Left ventricle myocardium inferior (tissue), 1 donor: ENCODE results near the gene ATF7. TPM values are rescaled to one million over a fixed set of nuclear protein-coding genes. Genes with fewer than 3 reads are reported as not detected.
A peak's percentile ranks its signal among the peaks of the same experiment; 100 is the strongest.

Experiments
- DNase-seq: peaks from one replicate; pipeline ENCODE4 v3.0.0-alpha.2; 2020
- H3K27ac ChIP-seq: fragments of 200-600 bp; replicated peaks from 2 replicates; pipeline ENCODE4 v1.8.0; 2021
- H3K27me3 ChIP-seq: fragments of 200-600 bp; 2 replicates; pipeline ENCODE4 v1.8.0; 2021; ENCODE audit warnings: low read depth
- H3K36me3 ChIP-seq: fragments of 200-600 bp; 2 replicates; pipeline ENCODE4 v1.8.0; 2021
- H3K4me1 ChIP-seq: fragments of 200-600 bp; 2 replicates; pipeline ENCODE4 v1.8.0; 2021
- H3K4me3 ChIP-seq: fragments of 200-600 bp; 2 replicates; pipeline ENCODE4 v1.8.0; 2021; ENCODE audit warnings: mild to moderate bottlenecking, moderate library complexity
- H3K9me3 ChIP-seq: fragments of 200-600 bp; replicated peaks from 2 replicates; pipeline ENCODE4 v1.8.0; 2021
- CTCF ChIP-seq: fragments of 200-600 bp; IDR thresholded peaks from 2 replicates; pipeline ENCODE4 v1.8.0; 2021; ENCODE audit warnings: antibody characterized with exemption, mild to moderate bottlenecking, borderline replicate concordance
- intact Hi-C: fragments of 100-400 bp; cut with micrococcal nuclease; formaldehyde crosslinking; loops from one replicate; pipeline ENCODE4 v1.11.0; 2022
- total RNA-seq: library from RNA; stranded (reverse); fragmentation: NEBNext Ultra II Directional; extraction: Animal tissue kit (Norgen Biotek cat#: 25700); gene quantifications from one replicate; pipeline ENCODE4 v1.2.1, GENCODE V29; 2021
- donor health status: DM: no; HTN: yes; CAD: no; lungs with severe emphysema.

Gene ATF7
- total RNA-seq, 1 donor from 2014 or later: 29.8 TPM

DNA sequence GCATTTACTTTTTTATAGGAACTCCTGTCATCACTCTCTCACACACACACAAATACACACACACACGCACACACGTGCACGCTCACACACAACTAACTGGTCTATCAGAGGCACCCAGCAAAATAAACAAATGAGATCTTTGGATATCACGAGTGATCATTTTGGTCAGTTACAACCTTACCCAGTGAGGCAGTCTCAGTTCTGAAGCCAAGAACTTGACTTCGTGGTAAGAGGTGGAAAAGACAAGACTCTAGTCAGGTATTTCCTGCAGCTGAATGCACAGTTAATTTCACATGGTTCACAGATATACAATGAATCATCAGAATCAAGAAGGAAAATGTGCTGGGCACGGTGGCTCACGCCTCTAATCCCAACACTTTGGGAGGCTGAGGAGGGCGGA is 39.4 kb downstream of the ATF7 start:
- intact Hi-C loops: no loop called here
- Histone ChIP-seq H3K27me3 (no peaks in the 10 kb centered on the region), H3K4me3 (no peak overlapping the region), H3K4me1 (peaks cover 58% of the 10 kb centered on the region), H3K27ac (no peak overlapping the region), H3K36me3 (no peaks in the 10 kb centered on the region), H3K9me3 (no peaks in the 10 kb centered on the region)
- no peak for TF ChIP-seq CTCF
- no peak for DNase-seq

DNA sequence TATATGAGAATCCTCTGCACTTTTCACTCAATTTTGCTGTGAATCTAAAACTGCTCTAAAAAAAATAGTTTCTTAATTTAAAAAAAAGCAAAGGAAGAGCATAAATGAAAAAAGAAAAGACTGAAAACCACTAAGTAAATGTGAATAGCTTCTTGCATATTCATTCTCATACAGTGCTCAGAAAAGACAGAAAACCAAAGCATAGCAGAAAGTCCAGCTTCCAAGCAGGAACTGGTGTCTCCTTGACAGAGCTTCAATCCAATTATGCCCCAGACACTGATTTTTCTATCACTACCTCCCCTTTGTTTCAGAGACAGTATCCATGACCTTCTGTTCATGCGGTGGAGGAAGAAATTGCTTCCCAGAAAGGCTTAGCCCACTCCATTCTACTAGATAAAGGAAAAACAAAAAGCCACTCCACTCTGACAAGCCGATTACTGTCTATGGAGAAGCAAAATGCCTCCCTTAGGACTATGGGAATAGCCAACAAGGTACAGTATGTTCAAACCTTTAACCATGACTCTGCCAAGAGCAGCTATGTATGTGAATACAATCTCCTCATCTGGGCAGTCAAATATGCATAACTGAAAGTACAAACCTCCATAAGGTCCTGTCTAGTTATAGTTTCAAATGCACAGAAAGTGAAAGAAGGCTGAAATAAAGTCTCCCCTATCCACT is 40.6 kb downstream of the ATF7 start:
- H3K9me3 ChIP-seq: no peaks in the 10 kb centered on the region
- no peak for TF ChIP-seq CTCF
- H3K4me3 ChIP-seq: peak overlapping the region; percentile 30
- H3K4me1 ChIP-seq: peaks cover 47% of the 10 kb centered on the region
- no peaks in the 10 kb centered on the region for H3K27me3 ChIP-seq
- no peaks in the 10 kb centered on the region for H3K36me3 ChIP-seq
- no peak for DNase-seq
- peak overlapping the region; percentile 75 for H3K27ac ChIP-seq
- intact Hi-C loops: no loop called here

DNA sequence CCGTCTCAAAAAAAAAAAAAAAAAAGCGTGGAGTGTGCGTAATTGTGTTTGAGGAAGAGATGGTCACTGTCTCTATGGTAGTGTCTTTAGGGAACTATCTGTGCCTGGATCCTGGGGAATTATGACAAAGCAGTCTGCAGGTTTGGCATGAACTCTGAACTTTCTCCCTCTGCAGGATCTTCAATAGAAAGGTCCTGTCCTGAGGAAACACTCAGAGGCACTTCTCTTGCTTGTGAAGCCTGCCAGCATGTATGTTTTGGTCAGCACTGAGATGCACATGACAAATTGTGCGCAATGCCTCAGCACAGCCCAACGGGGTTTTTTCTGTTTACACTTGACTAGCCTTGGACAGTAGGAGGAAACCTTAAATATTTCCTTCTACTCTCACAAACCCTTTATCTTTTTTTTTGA is 46.6 kb downstream of the ATF7 start:
- Histone ChIP-seq H3K4me3 (no peak overlapping the region), H3K27me3 (no peaks in the 10 kb centered on the region), H3K4me1 (peaks cover 24% of the 10 kb centered on the region), H3K36me3 (peaks cover 7% of the 10 kb centered on the region), H3K27ac (no peak overlapping the region), H3K9me3 (no peaks in the 10 kb centered on the region)
- intact Hi-C loops: no loop called here
- TF ChIP-seq CTCF: no peak
- no peak for DNase-seq

DNA sequence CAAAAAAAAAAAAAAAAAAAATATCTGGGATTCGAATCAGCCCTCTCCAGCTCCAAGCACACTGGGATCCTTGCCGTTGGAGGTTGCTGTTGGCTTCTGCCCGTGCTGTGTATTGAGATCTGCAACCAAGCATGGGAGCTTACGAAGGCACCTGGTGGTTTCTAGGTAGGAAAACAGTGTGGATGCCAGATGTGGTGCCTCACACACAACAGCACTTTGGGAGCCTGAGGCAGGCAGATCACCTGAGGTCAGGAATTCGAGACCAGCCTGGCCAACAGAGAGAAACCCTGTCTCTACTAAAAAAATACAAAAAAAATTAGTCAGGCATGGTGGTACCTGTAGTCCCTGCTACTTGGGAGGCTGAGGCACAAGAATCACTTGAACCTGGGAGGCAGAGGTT is 47.4 kb downstream of the ATF7 start:
- intact Hi-C loops: no loop called here
- DNase-seq: no peak
- Histone ChIP-seq H3K9me3 (no peaks in the 10 kb centered on the region), H3K27ac (no peak overlapping the region), H3K4me1 (peaks cover 31% of the 10 kb centered on the region), H3K4me3 (no peak overlapping the region), H3K36me3 (peaks cover 7% of the 10 kb centered on the region), H3K27me3 (no peaks in the 10 kb centered on the region)
- TF ChIP-seq CTCF: no peak

DNA sequence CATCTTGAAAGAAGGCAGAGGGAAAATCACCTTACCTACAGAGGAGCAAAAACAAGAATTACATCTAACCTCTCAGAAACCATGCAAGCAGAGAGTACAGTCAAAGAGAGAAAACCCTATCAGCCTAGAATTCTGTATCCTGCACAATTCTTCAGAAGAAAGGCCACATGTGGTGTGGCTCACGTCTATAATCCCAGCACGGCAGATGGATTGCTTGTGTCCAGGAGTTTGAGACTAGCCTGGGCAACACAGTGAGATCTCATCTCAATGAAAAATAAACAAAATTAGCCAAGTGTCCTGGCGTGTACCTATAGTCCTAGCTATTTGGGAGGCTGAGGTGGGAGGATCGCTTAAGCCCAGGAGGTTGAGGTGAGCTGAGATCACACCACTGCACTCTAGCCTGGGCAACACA is 48.2 kb downstream of the ATF7 start:
- Histone ChIP-seq H3K9me3 (no peaks in the 10 kb centered on the region), H3K4me3 (no peak overlapping the region), H3K27me3 (no peaks in the 10 kb centered on the region), H3K27ac (no peak overlapping the region), H3K4me1 (peaks cover 33% of the 10 kb centered on the region), H3K36me3 (peaks cover 7% of the 10 kb centered on the region)
- TF ChIP-seq CTCF: no peak
- DNase-seq: no peak
- intact Hi-C loops: no loop called here
